Fibroblast of peridontal ligament (primary cell): ENCODE data around the gene XYLT2.
A peak's percentile ranks its signal among the peaks of the same experiment; 100 is the strongest.

Source experiments
- DNase-seq: peaks from one replicate; pipeline ENCODE4 v3.0.0-alpha.2; 2010; ENCODE audit errors: extremely low read depth

Gene XYLT2

GRCh38 chr17:50319306-50320004 is 26.5 kb upstream of the XYLT2 start:
- DNase-seq, result no peak

- DNase-seq, result no peak
Measured at GRCh38 chr17:50322271-50322670, 23.7 kb upstream of the XYLT2 start.

- DNase-seq, result no peak
Measured at GRCh38 chr17:50323060-50323459, 22.9 kb upstream of the XYLT2 start.

GRCh38 chr17:50325906-50326305 is 20.0 kb upstream of the XYLT2 start:
- no peak for DNase-seq

- no peak for DNase-seq
Measured at GRCh38 chr17:50326831-50327364, 19.0 kb upstream of the XYLT2 start.

GRCh38 chr17:50328363-50329325 is 17.3 kb upstream of the XYLT2 start:
- DNase-seq, result no peak

- no peak for DNase-seq
Measured at GRCh38 chr17:50329716-50330115, 16.2 kb upstream of the XYLT2 start.

GRCh38 chr17:50330151-50330775 is 15.7 kb upstream of the XYLT2 start:
- DNase-seq, result no peak

GRCh38 chr17:50331085-50331791 is 14.7 kb upstream of the XYLT2 start:
- DNase-seq, result peak; percentile 94

- no peak for DNase-seq
Measured at GRCh38 chr17:50332196-50332595, 13.7 kb upstream of the XYLT2 start.

- peak; percentile 43 for DNase-seq
Measured at GRCh38 chr17:50333291-50334057, 12.5 kb upstream of the XYLT2 start.

- DNase-seq, result no peak
Measured at GRCh38 chr17:50337956-50338355, 8.0 kb upstream of the XYLT2 start.

- no peak for DNase-seq
Measured at GRCh38 chr17:50338645-50339044, 7.3 kb upstream of the XYLT2 start.

GRCh38 chr17:50339381-50339780 is 6.5 kb upstream of the XYLT2 start:
- no peak for DNase-seq

GRCh38 chr17:50344731-50345365 is 1.1 kb upstream of the XYLT2 start:
- DNase-seq, result no peak

GRCh38 chr17:50346313-50347116 is 589 bp downstream of the XYLT2 start:
- no peak for DNase-seq

GRCh38 chr17:50347117-50347893 is 1.4 kb downstream of the XYLT2 start:
- DNase-seq, result no peak

GRCh38 chr17:50347894-50348291 is 2.0 kb downstream of the XYLT2 start:
- no peak for DNase-seq
